ENCODE data around the gene OR8A1.
A peak's percentile ranks its signal among the peaks of the same experiment; 100 is the strongest.
"Not testable (repeated sequence)": the region's sequence is repeated elsewhere in the genome, so short reads cannot be mapped to it uniquely, and the experiment has no call there.

The OR8A1 gene

GRCh38 chr11:124586238-124586860 lies 16.6 kb downstream of the OR8A1 start:
- DNase-seq (ENCODE audit: low read depth) = peak; percentile 65
- H3K4me3 ChIP-seq (ENCODE audit: low read depth, low read length) = no peak overlapping the region
- TF ChIP-seq CTCF (IDR thresholded peaks at IDR 0.05; ENCODE audit: insufficient read depth, low read depth, low read length, missing control alignments) = peak; percentile 63

DNA sequence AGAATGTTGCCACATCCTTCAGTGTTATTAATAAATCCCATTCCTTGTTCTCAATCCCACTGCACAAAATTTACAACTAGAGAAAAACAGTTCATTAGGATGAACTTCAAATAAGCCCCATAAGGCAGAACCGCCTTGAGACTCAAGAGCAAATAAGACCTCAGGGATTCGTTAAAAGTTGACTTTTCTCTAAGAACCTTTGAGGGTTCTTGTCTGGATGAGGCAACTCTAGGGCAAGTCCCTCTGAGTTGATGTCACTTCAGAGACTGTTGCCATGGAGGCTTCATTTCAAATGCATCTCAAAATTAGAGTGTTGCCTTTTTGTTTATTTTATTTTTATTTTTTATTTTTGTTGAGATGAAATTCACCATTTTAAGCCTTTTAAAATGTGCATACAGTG lies 21.6 kb downstream of the OR8A1 start:
- no peak for TF ChIP-seq CTCF (IDR thresholded peaks at IDR 0.05; ENCODE audit: insufficient read depth, low read depth, low read length, missing control alignments)
- no peak overlapping the region for H3K4me3 ChIP-seq (ENCODE audit: low read depth, low read length)
- DNase-seq (ENCODE audit: low read depth) = no peak

DNA sequence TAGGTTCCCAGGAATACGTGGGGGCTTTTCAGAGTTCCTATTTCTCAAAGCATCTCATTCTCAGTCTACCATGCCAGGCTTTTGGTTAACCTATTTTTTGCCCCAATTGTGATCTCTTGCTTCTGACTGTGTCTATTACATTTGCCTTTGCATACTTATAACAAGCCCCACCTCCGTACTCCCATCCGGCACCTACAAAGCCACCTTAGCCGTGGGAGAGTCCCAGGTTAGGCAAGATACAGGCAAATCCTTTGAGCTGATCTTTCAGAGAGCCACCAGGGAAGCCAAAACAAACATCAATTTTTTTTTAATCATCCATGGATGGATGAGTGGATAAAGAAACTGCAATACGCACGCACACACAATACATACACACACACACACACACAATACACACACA lies 22.8 kb downstream of the OR8A1 start:
- DNase-seq (ENCODE audit: low read depth) = no peak
- no peak overlapping the region for H3K4me3 ChIP-seq (ENCODE audit: low read depth, low read length)
- no peak for TF ChIP-seq CTCF (IDR thresholded peaks at IDR 0.05; ENCODE audit: insufficient read depth, low read depth, low read length, missing control alignments)

GRCh38 chr11:124595302-124595701 lies 25.5 kb downstream of the OR8A1 start:
- TF ChIP-seq CTCF (IDR thresholded peaks at IDR 0.05; ENCODE audit: insufficient read depth, low read depth, low read length, missing control alignments) = no peak
- DNase-seq (ENCODE audit: low read depth) = no peak
- no peak overlapping the region for H3K4me3 ChIP-seq (ENCODE audit: low read depth, low read length)

DNA sequence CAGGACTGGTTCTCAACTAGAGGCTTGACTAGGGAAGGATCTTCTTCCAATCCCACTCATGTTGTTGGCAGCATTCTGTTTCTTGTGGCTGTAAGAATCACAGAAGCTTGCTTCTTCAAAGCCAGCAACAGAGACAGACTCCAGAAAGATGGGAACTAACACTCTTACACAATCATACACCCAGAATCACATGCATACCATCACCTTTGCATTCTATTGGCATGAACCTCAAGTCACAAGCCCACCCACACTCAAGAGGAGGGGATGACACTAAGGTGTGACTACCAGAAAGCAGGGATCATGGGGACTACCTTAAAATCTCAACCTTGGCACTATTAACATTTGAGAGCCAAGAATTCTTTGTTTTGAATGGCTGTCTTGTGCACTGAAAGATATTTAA lies 27.8 kb downstream of the OR8A1 start:
- no peak for TF ChIP-seq CTCF (IDR thresholded peaks at IDR 0.05; ENCODE audit: insufficient read depth, low read depth, low read length, missing control alignments)
- DNase-seq (ENCODE audit: low read depth) = no peak
- H3K4me3 ChIP-seq (ENCODE audit: low read depth, low read length) = no peak overlapping the region

GRCh38 chr11:124600621-124601320 lies 31.0 kb downstream of the OR8A1 start:
- TF ChIP-seq CTCF (IDR thresholded peaks at IDR 0.05; ENCODE audit: insufficient read depth, low read depth, low read length, missing control alignments) = no peak

DNA sequence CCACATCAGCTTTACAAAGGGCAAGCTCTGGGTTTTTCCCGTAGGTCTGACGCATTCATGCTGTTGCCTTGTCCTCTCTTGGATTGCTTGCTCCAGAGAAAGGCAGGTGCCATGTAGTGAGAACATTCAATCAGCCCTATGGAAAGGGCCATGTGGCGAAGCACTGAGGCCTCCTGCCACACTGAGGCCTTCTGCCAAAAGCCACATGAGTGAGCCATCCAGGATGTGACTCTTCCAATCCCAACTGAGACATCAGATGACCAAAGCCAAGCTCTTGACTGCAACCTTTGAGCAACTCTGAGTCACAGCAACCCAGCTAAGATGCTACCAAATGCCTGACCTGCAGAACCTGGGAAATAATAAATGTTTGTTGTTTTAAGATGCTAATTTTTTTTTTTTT lies 32.4 kb downstream of the OR8A1 start:
- no peak for TF ChIP-seq CTCF (IDR thresholded peaks at IDR 0.05; ENCODE audit: insufficient read depth, low read depth, low read length, missing control alignments)
- no peak overlapping the region for H3K4me3 ChIP-seq (ENCODE audit: low read depth, low read length)
- no peak for DNase-seq (ENCODE audit: low read depth)

More at GRCh38 chr11:124600621-124601320, 31.0 kb downstream of the OR8A1 start:
- DNase-seq (ENCODE audit: low read depth) = no peak
- H3K4me3 ChIP-seq (ENCODE audit: low read depth, low read length) = no peak overlapping the region

DNA sequence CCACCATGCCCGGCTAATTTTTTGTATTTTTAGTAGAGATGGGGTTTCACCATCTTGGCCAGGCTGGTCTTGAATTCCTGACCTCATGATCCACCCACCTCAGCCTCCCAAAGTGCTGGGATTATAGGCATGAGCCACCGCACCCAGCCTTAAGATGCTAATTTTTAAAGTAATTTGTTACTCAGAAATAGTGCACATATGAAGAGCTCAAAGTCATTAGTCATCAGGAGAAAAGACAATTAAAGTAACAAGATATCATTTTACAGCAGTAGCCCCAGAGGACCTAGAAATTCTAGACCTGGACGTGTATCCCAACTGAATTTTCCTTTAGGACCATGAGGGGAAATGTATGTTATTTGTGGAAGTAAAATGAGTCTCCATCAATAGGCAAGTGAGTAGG lies 32.9 kb downstream of the OR8A1 start:
- DNase-seq (ENCODE audit: low read depth) = not testable (repeated sequence)

More for the DNA sequence above, 32.9 kb downstream of the OR8A1 start:
- not testable (repeated sequence) for H3K4me3 ChIP-seq (ENCODE audit: low read depth, low read length)
